Fibroblast of skin of right quadriceps (primary cell): ENCODE results near the gene ADAMTS1.
A peak's percentile ranks its signal among the peaks of the same experiment; 100 is the strongest.

Experiments
- DNase-seq: peaks from one replicate; pipeline ENCODE4 v3.0.0-alpha.2; 2013

The ADAMTS1 gene

GRCh38 chr21:26811482-26811881 lies 33.7 kb downstream of the ADAMTS1 start:
- no peak for DNase-seq

DNA sequence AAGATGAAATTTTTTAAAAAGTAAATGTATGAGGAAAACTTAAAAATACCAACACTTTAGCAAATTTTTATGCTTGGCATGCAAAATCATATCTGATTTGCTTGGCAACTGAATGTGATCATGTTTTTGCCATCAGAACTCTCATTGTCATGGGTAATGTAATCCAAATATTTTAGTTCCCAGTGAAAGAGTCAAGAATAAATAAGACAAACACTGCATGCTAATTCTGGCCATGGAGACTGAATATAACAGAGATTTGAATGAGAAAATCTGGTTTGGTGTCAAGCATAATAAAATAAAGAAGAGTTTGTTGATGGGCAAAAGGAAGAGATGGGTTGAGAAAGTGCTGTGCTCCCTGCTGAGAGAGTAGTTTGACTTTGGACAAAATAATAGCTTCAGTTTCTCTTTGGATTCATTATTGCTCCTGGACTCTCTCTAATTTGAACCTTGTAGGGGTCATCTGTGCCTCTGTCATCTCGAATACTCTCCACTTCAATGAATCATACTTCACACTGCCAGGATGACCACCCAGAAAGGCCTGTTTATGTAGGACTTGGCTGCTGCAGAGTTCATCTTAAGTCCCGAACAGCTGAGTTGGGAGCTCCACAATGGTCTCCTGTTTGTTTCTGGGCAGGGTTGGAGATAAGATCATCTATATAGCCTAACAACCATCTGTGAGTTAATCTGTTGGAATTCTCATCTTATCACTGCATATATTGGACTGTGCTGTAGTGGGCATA lies 34.4 kb downstream of the ADAMTS1 start:
- no peak for DNase-seq

DNA sequence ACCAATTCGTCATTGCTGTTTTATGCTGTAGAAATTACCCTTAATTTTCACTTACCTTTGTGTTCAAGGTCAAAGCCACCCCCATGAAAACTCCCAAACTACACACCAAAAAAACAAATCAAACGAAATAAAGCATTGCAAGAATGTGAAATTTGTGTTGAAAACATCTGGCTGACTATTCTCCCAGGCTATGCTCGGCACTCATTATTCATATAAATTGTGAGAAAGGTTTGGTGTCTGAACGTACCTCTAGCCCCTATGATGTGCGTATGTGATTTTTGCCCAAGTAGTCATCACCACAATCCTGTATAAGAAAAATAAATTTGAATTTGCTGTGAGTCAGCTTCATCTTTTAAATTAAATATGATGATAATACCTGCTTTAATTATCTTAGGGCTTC lies 34.9 kb downstream of the ADAMTS1 start:
- no peak for DNase-seq

GRCh38 chr21:26809745-26810144 lies 35.5 kb downstream of the ADAMTS1 start:
- DNase-seq = no peak

DNA sequence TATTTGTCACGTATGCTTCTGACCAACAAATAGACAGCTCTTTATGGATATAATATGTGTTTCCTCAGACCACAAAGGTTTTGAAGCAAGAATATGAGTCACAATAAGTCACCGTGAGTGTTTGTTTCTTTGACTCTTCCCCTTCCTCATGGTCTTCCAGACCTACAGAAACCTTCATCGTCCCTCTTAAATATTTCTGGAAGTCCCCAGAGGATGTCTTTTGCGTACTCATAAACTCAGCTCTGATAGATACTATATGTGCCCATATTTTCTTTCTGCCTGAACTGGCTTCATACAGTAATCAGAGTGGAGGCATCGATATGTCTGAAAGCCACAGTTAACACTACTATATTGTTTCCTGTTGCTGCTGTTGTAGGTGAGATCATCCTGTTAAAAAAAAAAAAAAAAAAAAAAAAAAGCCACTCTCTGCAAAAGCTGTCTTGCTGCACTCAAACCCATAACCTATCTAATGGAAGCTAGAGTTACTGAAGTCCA lies 38.4 kb downstream of the ADAMTS1 start:
- DNase-seq = peak; percentile 61

DNA sequence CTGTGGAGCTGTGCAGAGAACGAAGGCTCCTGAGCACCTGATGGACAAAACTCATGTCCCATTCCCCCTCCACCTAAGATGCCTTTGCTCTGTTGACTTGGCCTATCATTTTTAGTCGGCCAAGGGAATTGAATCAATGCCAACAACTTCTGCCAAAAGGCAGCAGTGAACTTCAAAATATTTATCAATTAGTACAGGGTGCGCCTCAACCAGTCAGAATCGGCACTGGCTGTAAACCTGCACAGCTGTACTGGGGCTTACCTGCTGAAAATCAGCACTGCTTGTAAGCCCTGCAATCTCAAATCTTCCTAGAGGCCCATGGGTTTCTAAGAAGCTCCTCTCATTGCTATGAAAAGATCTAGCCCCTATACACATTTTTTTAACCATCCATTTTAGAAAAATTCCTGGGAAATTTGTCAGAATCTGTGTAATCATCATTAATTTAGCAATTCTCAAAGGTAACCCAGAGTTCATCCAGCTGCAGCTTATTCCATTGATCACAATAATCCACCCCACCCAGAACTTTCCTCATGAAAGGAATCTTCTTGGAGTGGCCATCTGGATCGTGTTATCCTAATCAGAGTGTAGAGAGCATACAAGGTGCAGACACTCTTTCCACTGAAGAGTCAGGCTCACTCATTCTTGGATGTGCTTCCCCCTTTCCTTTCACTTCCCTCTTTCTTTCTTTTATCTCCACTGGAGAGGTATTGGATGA lies 40.2 kb downstream of the ADAMTS1 start:
- peak; percentile 87 for DNase-seq

GRCh38 chr21:26801498-26801897 lies 43.7 kb downstream of the ADAMTS1 start:
- DNase-seq = peak; percentile 96

DNA sequence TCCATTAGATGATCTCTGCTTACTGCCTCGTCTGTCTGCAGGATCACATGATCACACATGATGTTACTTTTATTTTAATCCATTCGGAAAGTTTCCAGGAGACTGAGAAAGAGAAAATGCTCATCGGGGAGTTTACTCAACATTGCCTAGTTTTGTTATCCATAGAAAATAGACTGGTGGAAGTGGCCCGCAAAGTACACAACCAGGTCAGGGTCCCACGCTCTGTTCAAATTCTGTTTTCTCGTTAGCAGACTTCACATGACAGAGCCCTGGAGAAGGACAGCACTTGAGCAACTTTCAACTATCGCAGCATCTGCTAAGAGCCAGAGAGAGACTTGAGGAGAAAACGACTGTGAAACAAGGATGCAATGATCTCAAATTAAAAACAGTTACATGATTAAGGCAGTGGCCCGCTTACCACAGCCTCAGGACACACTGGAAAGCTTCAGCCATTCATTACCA lies 44.2 kb downstream of the ADAMTS1 start:
- DNase-seq = peak; percentile 75

- DNase-seq = no peak
Measured at GRCh38 chr21:26800455-26800854, 44.8 kb downstream of the ADAMTS1 start.

DNA sequence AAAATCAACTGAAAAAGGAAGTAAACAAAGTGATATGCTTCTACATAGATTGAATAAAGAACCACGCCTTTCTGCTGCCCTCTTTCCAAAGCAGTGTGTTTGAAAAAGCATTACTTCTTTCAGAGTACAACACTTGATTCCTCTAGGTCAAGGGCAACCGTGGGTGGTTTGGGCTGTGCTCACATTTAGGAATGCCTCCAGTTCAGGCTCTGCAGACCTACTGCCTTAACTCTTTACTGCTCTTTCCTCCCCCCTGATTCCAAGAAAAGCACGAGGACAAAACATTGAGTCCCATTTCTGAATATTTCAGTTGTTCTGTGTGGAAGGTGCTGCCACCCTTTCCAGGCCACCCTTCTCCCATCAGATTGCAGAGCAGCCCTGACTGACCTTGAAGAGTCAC lies 45.2 kb downstream of the ADAMTS1 start:
- no peak for DNase-seq

DNA sequence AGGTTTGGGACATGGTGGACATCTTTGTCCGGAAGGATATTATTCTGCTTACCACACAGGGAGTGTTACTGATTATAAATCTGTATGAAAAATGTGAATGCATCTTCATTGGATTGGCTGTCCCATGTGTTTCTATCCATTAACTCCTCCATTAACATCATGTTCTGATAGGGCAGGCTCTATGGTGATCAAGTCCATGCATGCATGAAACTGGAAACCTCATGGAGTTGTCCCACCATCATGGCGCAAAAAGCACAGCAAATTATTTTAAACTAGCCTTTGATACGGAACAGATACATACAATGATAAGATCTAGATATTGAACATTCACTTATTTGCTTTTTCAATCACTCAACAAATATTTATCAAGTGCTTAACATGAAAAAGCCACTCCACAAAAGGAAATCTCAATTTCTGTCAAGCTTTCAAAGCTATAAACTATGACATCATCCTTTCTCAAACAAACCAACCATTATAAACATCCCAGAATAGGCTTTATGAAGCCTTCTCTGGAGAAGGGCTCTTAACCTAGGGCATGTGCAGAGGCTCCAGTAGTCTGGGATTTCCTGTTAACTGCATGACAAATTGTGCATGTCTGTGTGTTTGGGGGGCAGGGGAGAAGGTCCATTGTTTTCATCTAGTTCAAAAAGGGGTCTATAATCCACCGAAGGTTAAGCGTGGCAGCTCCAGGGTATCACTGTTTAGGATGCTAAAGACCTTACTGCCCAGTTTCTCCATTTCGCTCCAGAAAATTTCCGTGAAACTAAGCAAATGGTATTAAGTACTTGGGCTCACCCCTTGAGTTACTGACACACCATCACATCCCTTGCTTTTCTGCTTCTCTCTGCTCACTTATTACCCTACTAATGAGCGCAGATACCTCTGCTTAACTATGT lies 46.1 kb downstream of the ADAMTS1 start:
- DNase-seq = peak; percentile 42

GRCh38 chr21:26797878-26798456 lies 47.2 kb downstream of the ADAMTS1 start:
- DNase-seq = no peak

DNA sequence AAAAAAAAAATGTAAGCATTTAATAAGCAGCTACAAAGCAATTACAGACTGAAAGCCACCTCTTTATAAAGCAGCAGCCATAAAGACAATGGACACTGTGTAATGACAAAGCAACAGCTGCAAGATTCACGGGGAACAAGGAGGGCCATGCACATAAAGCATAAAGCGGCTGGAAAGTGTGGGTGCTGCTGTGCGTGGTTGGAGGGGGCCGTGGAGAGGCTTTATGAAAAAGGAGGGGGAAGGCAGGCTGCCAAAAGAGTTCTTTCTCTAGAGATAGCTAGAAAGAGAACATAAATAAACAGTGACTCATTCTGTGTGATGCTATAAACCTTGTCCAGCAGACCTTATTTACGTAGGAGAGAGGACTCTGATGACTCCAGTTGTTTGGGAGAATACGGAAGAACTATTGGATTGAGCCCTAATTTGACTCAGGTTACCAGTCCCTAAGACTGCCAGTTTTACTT lies 49.3 kb downstream of the ADAMTS1 start:
- DNase-seq = peak; percentile 94

GRCh38 chr21:26795412-26795805 lies 49.8 kb downstream of the ADAMTS1 start:
- no peak for DNase-seq

DNA sequence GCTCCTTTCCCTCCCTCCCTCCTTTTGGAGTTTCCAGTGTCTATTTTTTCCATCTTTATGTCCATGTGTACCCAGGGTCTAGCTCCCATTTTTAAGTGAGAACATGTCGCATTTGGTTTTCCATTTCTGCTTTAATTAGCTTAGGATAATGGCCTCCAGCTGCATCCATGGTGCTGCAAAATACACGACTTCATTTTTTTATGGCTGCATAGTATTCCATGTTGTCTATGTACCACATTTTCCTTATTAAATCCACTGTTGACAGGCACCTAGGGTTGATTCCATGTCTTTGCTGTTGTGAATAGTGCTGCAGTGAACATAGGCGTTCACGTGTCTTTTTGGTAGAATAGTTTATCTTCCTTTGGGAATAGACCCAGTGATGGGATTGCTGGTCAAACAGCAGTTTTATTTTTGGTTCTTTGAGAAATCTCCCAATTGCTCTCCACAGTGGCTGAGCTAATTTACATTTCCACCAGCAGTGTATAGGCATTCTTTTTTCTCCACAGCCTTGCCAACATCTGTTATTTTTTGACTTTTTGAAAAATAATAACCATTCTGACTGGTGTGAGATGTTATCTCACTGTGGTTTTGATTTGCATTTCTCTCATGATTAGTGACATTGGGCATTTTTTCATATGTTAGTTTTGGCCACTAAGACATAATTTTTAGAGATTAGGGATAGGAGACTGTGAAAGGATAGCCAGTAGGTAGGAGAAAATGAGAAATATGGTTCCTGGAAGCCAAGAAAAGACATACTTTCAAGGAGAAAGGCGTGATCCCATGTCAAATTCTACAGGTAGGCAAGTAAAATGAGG lies 50.4 kb downstream of the ADAMTS1 start:
- DNase-seq = no peak

DNA sequence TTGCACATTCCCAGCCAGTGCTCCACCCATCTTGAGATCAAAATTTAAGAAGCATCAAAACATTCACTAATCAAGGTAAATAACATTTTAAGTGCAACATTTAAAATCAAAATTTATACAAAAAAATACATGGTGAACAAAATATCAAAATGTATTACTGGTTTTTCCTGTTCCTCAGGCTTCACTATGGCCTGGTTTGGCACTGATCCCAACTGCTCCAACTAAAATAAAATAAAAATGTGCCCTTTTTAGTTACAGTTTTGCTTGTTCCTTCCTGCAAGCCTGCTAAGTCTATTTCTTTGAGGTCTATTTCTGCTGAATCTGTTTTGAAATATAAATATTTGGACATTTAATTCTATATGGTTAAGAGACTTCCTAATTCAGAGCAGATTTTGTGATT lies 54.9 kb downstream of the ADAMTS1 start:
- DNase-seq = no peak

- no peak for DNase-seq
Measured at GRCh38 chr21:26788790-26789189, 56.4 kb downstream of the ADAMTS1 start.
